Tongue (tissue), 2 donors: ENCODE results near the gene CMC1. TPM values are rescaled to one million over a fixed set of nuclear protein-coding genes. Genes with fewer than 3 reads are reported as not detected.

Experiments used
- DNase-seq: peaks from one replicate; pipeline ENCODE4 v3.0.0-alpha.2; 2015
- total RNA-seq: library from RNA; depleted of rRNA; stranded (reverse); fragments of >200 nt; gene quantifications from one replicate; pipeline ENCODE4 v1.2.3, GENCODE V29; 2014

Gene CMC1
- total RNA-seq, 1 donor from 2014 or later, result 7.2 TPM

DNA sequence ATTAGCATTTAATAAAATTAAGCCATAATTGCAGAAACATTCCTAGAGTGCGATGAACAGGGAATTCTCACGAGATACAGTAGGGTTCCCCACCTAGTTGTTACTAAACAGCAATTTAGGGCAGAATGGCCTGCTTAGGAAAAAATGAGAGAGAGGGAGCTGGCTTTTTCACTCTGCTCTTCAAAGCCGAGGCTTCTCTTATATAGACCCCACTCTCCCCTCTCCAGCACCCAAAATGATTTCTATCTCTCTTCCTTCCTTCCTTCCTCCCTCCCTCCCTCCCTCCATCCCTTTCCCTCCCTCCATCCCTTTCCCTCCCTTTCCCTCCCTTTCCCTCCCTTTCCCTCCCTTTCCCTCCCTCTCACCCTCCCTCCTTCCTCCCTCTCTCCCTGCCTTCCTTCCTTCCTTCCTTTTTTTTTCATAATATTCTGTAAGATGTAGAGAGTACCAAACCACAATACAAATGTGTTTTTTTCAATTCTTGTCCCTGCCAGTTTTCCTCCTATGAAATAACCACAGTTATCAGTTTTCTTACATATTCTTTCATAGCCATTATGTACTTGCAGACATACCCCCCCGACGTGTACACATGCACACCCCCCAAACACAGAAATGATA lies 59.0 kb downstream of the CMC1 start:
- no peak for DNase-seq

DNA sequence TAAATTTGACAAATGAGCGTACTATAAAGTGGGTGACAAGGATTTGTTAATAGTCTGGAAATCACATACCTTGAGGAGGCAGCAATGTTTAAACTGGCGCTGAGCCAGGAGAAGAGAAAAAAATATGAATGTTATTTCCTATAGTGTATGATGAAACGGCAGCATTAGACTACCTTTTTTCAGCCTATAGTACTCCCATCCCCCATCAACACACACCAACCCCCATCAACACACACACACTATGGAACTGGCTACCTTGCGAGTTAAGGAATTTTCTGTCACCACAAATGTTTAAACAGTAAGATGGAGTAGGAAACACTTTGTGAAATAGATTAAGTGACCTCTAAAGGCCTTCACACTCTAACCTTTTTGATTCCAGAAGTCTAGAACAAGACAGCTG lies 60.3 kb downstream of the CMC1 start:
- no peak for DNase-seq

DNA sequence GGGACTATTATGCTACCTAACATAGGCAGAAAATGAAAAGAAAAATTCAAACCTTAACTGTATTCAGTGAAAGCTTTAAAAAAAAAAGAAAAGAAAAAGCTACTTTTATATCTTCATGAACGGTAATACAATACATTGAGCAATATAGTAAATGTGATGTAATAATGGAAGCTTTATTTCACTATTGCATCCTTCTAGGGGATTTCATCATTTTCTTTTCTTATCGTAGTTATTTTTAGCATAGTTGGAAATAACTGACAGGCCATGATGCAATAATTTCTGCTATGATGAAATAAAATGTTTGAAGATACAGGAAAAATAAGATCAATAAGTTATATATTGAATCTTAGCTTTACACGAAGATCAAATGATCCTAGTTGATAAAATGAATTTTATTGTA lies 66.8 kb downstream of the CMC1 start:
- no peak for DNase-seq

DNA sequence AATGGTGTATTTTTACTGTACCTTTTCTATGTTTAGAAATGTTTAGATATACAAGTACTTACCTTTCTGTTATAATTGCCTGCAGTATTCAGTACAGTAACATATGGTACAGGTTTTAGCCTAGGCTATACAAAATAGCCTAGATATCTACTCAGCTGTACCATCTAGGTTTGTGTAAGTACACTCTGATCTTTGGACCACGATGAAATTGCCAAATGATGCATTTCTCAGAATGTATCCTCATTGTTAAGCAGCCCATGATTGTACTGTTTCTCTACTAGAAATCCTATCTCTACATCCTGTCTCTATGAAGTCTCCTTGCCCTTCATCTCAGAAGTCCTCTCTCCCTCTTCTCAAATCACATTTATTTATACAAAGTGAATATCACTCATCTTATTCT lies 74.3 kb downstream of the CMC1 start:
- no peak for DNase-seq

- no peak for DNase-seq
These were observed 74.8 kb downstream of the CMC1 start for GRCh38 chr3:28316226-28316625.

GRCh38 chr3:28317438-28318022 lies 76.1 kb downstream of the CMC1 start:
- peak; percentile 24 for DNase-seq

GRCh38 chr3:28320981-28321380 lies 79.6 kb downstream of the CMC1 start:
- DNase-seq, result no peak

GRCh38 chr3:28322464-28322863 lies 81.0 kb downstream of the CMC1 start:
- DNase-seq, result no peak

DNA sequence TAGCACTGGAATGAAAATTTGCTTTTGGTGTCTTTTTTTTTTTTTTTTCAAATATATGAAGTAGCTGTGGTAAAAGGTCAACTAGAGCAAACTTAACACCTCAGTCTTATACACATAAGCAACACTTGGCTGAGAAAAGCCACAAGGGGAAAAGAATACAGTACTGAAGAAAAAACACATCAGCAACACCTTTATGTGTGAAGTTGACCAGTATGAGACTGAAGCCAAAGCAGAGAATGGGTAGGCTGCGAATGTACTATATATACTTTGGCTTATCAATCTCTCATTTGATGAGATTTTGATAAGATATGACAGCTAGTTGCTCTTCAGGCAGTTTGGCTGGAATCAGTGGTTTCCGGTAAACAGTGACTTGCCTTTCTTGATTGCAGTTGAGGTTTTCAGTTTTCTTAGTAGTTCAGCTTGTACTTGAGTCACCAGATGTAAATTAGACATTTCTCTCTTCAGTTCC lies 85.1 kb downstream of the CMC1 start:
- DNase-seq, result no peak

DNA sequence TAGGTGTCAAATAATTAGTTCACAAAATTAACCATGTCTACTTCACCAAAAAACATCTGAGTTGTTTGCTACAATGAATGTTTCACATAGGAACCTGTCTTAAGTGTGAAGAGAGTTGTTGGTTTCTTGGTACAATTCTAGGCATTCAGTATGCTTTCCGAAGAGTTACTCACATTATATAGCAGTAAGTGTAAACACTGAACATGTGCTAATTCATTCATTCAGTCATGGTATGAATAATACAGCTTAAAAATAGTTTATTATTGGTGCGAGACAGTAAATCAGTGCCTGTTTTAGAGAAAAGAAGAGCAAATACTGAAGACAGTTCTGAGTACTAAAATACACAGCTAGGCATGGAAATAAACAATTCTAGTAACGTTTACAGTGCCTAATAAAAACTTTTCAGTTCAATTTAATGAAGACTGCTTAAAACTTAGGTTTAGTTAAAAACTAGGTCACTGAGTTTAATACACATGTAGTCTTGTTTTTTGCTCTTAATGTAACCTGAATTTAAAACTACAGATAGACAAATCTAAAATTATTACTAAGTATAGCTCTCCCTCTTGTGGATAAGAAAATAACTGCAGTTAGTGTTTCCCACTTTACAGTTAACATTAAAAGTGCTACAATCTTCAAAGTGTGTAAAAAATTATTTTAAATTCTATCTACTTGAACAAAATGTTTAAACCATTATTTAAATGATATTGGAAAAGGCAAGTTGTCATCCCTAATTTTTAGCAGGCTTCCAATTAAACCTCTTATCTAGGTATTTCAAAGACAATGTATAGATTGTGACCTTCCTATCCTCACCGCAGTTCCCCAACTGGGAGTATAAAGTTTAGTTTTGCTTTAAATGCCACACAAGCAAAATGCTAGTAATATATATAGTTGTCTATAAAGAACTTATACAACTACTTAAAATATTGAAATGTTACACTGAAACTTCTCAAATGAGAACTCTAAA lies 87.1 kb downstream of the CMC1 start:
- peak; percentile 60 for DNase-seq

DNA sequence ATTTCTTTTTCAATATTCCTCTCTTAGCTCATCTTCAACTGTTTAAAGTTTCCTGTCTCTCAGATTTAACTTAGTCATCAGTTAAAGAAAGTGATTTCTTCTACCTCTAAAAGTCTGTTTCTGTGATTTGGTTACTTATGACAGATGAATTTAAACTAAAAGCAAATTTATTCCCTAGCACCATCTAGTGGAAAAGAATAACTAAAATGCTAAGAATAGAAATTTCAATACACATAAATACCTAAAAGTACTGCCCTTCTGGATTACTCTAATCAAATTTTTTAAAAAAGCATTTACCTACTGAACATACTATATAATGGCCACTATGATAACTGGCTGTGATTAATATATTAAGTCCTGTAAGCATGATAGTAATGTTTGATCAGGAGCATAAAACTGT lies 93.1 kb downstream of the CMC1 start:
- no peak for DNase-seq

DNA sequence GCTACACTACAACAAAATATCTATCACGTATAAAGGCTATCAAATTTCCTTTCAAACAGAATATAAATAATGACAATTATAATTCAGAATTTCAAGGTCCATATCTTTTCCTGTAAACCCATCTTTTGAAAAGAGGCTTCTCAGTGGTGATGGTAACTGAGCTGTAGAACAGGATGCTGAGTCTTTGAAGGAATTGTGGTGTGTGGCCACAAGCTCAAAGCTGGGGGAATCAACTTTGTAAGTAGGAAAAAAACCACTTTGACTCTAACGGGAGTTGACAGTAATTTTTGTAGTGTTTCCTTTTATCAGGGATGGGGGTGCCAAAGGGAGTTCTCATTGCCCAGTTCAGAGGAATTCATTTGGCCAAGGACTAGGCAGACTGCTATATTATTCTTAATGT lies 93.8 kb downstream of the CMC1 start:
- DNase-seq, result no peak

- DNase-seq, result no peak
These were observed 95.8 kb downstream of the CMC1 start for GRCh38 chr3:28337230-28337629.

- no peak for DNase-seq
These were observed 101.7 kb downstream of the CMC1 start for GRCh38 chr3:28343144-28343543.

DNA sequence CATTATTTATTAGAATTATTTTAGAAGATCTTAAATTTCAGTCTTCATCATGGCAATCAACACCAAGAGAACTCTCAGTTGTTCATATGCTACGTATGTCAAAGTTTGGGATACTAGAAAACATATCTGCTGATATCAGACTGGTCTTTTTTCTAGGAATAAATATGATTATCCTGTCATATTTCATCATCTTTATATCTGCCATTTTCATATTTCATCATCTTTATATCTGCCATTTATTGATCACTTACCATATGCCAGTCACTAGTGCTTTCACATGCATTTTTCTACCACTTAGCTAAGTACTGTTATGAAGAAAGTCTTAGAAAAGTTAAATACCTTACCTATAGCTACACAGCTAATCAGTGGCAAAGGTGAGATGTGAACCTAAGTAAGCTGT lies 104.3 kb downstream of the CMC1 start:
- DNase-seq, result no peak

GRCh38 chr3:28347374-28348264 lies 106.2 kb downstream of the CMC1 start:
- DNase-seq, result peak; percentile 15

GRCh38 chr3:28348265-28348628 lies 106.8 kb downstream of the CMC1 start:
- DNase-seq, result peak; percentile 93

DNA sequence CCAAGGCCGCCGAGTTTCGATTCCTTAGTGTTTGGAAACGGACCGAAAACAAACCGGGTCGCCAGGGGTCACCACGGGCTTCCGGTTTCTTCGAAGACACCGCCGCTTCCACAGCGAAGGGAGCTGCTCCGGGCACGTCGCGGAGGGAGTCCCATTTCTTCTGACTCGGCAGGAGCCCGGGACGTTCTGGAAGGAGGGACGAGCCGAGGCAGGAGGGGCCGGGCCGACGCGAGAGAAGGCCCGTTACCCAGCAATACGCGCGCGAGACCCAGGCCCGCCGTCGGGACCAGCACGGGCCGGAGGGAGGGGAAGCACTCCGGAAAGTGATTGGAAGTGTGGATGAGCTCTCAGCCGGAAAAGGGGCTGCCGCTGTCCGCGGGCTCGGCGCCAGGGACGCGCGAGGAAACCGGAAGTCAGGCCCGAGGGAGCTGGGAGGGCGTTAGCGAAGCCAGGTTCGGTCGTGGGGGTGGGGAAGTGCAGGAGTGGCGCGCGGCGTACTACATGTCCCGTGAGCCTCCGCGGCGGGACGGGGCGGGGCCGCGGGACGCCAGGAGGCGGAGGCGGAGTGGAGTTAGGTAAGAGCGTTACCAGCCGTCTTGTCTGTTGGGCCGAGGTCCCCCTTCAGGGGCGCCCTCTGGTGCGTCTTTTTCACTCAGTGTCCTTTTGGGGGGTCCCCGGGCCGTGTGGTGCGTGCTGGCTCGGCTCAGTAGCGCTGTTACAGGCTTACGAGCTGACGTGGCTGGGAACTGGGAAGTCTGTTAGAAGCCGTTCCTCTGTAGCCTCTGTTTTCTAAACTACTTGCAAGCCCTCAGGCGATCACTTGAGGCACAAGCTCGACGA lies 107.4 kb downstream of the CMC1 start, which contains the start of the genes AZI2 and ZCWPW2:
Gene AZI2, minus strand, starts transcription at position 196 of the 840 bp plus-strand sequence. CDS start 8,207 bp downstream, outside the sequence.
Gene ZCWPW2, plus strand, starts transcription at position 93 of the 840 bp plus-strand sequence. CDS start 64,348 bp downstream, outside the sequence.
- peak; percentile 98 for DNase-seq

DNA sequence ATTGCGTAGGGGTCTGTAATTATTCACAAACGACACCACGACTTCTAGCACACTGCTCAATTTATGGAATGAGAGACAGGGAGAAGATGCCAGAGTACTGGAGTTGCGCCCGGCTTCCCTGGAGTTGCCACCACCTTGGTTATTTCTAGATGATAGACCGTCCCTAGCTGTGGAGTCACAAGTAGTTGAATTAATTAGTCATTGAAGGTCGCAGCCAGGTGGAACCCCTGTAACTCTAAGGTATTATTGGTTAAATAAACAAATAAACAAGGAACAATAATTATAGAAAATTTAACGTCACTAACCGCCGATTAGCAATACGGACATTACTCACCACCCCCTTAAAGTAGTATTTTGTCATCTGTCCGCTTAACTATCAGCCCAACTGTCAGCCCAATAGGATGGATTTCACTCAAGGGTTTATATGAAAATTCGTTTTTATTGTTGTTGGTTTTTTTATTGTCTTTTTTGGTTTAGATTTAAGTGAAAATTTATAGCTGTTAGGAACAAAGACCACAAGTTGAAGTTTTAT lies 108.1 kb downstream of the CMC1 start:
- DNase-seq, result no peak
